ENCODE data around the gene LMBR1L. TPM values are rescaled to one million over a fixed set of nuclear protein-coding genes. Genes with fewer than 3 reads are reported as not detected.

The LMBR1L gene
- total and polyA plus RNA-seq, 2 of the 13 experiments (the other 11 are each of a cell fraction or from before 2014, with no cell fraction given) = 12.2 to 65.9 TPM

DNA sequence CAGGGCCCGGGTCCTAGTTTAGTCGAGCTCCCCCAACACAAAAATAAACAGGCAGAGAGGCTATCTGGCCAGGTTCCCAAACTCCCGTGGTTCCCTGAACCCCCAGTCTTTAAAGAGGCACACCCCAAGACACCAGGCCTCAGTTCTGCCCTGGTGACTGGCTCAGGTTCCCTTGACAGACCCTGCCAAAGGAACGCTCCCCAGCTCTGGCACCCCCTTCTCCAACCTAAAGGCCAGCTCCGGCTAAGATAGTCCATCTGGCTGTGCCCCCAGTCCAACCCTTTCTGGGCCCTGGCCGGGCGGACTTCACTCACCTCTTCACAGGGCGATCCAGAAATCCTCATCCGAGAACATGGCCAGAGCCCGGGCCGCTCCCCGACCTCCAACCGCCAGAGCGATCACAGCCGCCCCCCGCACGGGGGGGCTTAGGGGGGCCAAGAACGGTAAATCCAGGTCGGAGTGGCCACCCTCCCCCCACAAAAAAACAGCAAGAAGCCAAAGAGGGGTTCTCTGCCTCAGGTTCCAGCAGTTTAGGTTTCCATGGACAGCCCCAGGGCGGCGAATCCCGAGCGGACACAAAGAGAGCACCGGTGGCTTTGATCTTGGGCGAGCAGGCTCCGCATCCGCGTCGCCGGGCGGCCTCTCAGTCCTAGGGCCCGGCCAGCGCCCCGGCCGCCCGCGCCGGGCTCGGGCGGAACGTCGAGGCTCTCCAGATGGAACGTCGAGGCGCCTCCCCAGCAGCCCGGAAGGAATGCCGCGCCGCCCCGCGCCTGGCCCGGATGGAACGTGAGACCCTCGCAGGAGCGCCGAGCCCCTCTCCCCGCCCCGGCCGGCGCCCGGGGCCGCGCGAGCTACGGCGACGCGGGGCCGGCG, 51.1 kb downstream of the LMBR1L start (continued):
- TF ChIP-seq, protein P1, sequence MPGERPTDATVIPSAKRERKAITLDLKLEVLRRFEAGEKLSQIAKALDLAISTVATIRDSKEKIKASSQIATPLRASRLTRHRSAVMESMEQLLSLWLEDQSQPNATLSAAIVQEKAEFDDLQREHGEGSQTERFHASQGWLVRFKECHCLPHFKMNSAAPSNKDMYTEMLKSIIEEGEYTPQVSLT (CRISPR knock-in tag; IDR thresholded peaks at IDR 0.05; ENCODE audit: borderline replicate concordance, low read depth) = no peak
- TF ChIP-seq, protein P2, sequence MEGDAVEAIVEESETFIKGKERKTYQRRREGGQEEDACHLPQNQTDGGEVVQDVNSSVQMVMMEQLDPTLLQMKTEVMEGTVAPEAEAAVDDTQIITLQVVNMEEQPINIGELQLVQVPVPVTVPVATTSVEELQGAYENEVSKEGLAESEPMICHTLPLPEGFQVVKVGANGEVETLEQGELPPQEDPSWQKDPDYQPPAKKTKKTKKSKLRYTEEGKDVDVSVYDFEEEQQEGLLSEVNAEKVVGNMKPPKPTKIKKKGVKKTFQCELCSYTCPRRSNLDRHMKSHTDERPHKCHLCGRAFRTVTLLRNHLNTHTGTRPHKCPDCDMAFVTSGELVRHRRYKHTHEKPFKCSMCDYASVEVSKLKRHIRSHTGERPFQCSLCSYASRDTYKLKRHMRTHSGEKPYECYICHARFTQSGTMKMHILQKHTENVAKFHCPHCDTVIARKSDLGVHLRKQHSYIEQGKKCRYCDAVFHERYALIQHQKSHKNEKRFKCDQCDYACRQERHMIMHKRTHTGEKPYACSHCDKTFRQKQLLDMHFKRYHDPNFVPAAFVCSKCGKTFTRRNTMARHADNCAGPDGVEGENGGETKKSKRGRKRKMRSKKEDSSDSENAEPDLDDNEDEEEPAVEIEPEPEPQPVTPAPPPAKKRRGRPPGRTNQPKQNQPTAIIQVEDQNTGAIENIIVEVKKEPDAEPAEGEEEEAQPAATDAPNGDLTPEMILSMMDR (CRISPR knock-in tag; IDR thresholded peaks at IDR 0.05) = no peak
- no peak for TF ChIP-seq CEBPB (IDR thresholded peaks at IDR 0.05; ENCODE audit: borderline replicate concordance, low read depth, low read length)
- TF ChIP-seq, protein P3, sequence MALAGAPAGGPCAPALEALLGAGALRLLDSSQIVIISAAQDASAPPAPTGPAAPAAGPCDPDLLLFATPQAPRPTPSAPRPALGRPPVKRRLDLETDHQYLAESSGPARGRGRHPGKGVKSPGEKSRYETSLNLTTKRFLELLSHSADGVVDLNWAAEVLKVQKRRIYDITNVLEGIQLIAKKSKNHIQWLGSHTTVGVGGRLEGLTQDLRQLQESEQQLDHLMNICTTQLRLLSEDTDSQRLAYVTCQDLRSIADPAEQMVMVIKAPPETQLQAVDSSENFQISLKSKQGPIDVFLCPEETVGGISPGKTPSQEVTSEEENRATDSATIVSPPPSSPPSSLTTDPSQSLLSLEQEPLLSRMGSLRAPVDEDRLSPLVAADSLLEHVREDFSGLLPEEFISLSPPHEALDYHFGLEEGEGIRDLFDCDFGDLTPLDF (CRISPR knock-in tag; IDR thresholded peaks at IDR 0.05) = no peak
- TF ChIP-seq ZNF609 (CRISPR knock-in tag; IDR thresholded peaks at IDR 0.05; ENCODE audit: borderline replicate concordance) = no peak
- TF ChIP-seq, protein P4, sequence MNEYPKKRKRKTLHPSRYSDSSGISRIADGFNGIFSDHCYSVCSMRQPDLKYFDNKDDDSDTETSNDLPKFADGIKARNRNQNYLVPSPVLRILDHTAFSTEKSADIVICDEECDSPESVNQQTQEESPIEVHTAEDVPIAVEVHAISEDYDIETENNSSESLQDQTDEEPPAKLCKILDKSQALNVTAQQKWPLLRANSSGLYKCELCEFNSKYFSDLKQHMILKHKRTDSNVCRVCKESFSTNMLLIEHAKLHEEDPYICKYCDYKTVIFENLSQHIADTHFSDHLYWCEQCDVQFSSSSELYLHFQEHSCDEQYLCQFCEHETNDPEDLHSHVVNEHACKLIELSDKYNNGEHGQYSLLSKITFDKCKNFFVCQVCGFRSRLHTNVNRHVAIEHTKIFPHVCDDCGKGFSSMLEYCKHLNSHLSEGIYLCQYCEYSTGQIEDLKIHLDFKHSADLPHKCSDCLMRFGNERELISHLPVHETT (CRISPR knock-in tag; conservative IDR thresholded peaks at IDR 0.05) = no peak
- TF ChIP-seq, protein P5, sequence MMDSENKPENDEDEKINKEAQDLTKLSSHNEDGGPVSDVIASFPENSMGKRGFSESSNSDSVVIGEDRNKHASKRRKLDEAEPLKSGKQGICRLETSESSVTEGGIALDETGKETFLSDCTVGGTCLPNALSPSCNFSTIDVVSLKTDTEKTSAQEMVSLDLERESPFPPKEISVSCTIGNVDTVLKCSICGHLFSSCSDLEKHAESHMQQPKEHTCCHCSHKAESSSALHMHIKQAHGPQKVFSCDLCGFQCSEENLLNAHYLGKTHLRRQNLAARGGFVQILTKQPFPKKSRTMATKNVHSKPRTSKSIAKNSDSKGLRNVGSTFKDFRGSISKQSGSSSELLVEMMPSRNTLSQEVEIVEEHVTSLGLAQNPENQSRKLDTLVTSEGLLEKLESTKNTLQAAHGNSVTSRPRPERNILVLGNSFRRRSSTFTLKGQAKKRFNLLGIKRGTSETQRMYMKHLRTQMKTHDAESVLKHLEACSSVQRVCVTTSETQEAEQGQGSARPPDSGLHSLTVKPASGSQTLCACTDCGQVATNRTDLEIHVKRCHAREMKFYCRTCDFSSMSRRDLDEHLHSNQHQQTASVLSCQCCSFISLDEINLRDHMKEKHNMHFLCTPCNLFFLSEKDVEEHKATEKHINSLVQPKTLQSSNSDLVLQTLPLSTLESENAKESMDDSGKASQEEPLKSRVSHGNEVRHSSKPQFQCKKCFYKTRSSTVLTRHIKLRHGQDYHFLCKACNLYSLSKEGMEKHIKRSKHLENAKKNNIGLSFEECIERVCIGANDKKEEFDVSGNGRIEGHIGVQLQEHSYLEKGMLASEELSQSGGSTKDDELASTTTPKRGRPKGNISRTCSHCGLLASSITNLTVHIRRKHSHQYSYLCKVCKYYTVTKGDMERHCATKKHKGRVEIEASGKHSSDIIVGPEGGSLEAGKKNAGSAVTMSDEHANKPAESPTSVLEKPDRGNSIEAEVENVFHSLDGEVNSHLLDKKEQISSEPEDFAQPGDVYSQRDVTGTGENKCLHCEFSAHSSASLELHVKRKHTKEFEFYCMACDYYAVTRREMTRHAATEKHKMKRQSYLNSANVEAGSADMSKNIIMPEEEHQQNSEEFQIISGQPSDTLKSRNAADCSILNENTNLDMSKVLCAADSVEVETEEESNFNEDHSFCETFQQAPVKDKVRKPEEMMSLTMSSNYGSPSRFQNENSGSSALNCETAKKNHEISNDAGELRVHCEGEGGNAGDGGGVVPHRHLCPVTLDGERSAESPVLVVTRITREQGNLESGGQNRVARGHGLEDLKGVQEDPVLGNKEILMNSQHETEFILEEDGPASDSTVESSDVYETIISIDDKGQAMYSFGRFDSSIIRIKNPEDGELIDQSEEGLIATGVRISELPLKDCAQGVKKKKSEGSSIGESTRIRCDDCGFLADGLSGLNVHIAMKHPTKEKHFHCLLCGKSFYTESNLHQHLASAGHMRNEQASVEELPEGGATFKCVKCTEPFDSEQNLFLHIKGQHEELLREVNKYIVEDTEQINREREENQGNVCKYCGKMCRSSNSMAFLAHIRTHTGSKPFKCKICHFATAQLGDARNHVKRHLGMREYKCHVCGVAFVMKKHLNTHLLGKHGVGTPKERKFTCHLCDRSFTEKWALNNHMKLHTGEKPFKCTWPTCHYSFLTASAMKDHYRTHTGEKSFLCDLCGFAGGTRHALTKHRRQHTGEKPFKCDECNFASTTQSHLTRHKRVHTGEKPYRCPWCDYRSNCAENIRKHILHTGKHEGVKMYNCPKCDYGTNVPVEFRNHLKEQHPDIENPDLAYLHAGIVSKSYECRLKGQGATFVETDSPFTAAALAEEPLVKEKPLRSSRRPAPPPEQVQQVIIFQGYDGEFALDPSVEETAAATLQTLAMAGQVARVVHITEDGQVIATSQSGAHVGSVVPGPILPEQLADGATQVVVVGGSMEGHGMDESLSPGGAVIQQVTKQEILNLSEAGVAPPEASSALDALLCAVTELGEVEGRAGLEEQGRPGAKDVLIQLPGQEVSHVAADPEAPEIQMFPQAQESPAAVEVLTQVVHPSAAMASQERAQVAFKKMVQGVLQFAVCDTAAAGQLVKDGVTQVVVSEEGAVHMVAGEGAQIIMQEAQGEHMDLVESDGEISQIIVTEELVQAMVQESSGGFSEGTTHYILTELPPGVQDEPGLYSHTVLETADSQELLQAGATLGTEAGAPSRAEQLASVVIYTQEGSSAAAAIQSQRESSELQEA (CRISPR knock-in tag; IDR thresholded peaks at IDR 0.05; ENCODE audit: not compliant biosample characterization) = no peak
- peak; percentile 30; the same call in 1 of the 2 replicates for TF ChIP-seq KDM2A (CRISPR knock-in tag; IDR thresholded peaks at IDR 0.05; ENCODE audit: borderline replicate concordance, low read depth)
